ENCODE data around the gene OR12D1.

OR12D1 gene

GRCh38 chr6:29465801-29466200 lies 51.1 kb downstream of the OR12D1 start:
- no peak for DNase-seq

GRCh38 chr6:29466241-29466640 lies 51.5 kb downstream of the OR12D1 start:
- no peak for DNase-seq

Data from right kidney (tissue), 1 donor.